Hindlimb muscle (tissue), 1 donor: Measurements from ENCODE around the gene PP2D1. TPM values are rescaled to one million over a fixed set of nuclear protein-coding genes. Genes with fewer than 3 reads are reported as not detected.
A peak's percentile ranks its signal among the peaks of the same experiment; 100 is the strongest.
"Not testable (repeated sequence)": the region's sequence is repeated elsewhere in the genome, so short reads cannot be mapped to it uniquely, and the experiment has no call there.

Experiments
- DNase-seq: peaks from one replicate; pipeline ENCODE4 v3.0.0-alpha.2; 2013
- polyA plus RNA-seq: library from polyadenylated mRNA; unstranded; fragments of 120-200 nt; gene quantifications from one replicate; pipeline ENCODE4 v1.2.1, GENCODE V29; 2013; ENCODE audit not compliant: insufficient read length

The PP2D1 gene
- polyA plus RNA-seq, 1 donor, result 0.53 TPM

DNA sequence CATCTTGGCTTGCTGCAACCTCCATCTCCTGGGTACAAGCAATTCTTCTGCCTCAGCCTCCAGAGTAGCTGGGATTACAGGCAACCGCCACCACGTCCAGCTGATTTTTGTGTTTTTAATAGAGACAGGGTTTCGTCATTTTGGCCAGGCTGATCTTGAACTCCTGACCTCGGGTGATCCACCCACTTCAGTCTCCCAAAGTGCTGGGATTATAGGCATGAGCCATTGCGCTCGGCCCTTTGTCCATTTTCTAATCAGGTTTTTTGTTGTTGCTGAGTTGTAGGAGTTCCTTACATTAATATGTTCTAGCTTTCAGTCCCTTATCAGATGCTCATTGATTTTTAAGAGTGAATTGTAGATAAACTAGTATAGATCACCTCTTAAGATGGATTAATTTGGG lies 44.9 kb downstream of the PP2D1 start:
- DNase-seq, result no peak

DNA sequence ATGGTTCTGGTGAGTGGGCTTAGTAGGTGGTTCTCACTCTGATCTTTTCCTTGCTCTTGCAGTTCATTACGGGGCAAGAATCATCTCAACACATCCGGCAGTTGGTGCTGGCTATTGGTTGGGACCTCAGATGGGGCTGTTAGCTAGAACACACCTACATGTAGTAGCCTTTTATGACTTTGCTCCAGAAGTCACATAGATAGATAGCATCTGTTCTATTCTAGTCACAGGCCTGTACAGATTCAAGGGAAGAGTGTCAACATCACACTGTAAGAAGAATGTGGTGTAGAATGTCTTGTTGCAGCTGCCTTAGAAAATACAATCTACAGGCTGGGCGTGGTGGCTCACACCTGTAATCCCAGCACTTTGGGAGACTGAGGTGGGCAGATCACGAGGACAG lies 50.1 kb downstream of the PP2D1 start:
- DNase-seq, result no peak

DNA sequence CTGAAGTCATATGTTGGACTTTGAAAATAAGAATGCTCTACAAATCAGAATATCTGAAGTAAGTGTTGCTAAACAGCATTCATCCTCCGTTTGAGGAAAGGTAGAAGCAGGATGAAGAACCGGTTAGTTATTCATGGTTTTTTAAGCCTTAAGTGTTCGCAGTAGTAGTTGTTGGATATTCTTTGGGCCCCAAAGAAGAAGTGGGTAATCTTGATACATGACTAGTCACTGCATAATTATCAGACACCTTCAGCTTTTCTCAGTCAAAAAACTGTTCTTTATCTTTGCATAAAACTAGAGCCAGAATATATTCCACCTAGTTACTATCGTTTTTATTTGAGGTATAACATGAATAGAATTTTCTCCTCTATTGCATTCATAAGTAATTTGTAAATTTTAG lies 51.4 kb downstream of the PP2D1 start:
- DNase-seq, result no peak

DNA sequence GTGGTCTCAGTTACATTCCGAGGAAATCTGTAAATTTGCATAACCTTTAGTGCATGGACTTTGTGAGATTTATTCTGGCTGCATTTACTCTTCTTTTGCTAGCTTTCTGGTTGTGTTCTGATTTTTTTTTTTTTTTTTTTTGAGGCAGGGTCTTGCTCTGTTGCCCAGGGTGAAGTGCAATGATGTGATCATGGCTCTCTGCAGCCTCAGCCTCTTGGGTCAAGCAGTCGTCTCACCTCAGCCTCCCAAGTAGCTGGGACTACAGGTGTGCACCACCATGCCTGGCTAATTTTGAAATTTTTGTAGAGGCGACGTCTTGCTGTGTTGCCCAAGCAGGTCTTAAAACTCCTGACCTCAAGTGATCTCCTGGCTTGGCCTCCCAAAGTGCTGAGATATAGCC lies 52.6 kb downstream of the PP2D1 start:
- no peak for DNase-seq

DNA sequence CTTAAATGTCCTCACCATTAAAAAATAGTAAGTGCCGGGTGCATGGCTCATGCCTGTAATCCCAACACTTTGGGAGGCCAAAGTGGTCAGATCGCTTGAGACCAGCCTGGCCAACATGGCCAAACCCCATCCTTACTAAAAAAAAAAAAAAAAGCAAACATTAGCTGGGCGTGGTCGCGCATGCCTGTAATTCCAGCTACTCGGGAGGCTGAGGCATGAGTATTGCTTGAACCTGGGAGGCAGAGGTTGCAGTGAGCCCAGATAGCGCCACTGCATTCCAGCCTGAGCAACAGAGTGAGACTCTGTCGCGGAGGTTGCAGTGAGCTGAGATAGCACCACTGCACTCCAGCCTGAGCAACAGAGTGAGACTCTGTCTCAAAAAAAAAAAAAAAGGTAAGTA lies 54.7 kb downstream of the PP2D1 start:
- DNase-seq, result not testable (repeated sequence)

DNA sequence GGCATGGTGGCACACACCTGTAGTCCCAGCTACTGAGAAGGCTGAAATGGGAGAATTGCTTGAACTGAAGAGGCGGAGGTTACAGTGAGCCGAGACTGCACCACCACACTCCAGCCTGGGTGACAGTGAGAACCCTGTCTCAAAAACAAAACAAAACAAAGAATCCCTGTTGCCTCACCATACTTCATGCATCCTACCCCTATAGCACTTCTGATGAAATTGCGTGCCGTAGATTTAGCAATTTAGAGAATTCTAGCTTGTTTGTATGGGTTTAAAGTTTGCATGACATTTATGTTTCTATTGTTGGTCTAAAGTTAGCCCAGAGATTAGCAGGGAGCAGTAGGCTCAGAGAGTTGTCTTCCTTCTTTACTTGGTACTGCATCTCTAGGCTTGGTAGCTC lies 57.4 kb downstream of the PP2D1 start:
- DNase-seq, result no peak

DNA sequence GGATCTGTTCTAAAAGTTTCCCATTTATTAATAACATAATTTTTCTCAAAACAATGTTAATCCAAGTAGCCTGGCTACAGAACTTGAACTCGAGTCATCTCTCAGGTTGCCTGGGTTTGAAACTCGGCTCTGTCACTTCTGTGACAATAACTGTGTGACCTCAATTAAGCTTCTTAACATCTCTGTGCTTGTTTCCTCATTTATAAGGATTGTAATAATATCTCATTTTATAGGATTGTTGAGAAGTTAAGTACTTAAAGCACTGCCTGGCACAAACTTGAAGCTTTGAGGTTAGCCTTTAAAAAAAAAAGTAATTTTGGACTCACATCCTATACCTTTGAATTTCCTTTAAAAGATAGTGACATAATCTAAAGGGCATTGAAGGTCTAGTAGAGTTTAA lies 61.7 kb downstream of the PP2D1 start:
- DNase-seq, result no peak

DNA sequence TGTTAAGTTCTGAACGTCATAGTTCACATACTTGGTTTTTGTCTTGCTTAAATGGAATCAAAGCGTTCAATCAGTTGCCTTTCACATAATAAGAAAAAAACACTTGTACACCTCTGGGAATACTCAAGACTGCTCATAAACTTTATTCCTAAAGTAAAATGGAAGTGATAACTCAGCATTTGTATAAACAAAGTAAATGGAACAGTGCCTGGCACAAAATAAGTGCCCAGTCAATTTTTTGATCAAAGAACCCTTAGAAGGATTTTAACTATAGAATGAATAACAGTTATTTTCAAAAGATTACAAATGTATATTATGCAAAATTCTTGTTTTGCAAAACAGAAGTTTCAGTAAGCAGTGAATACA lies 63.9 kb downstream of the PP2D1 start:
- no peak for DNase-seq

DNA sequence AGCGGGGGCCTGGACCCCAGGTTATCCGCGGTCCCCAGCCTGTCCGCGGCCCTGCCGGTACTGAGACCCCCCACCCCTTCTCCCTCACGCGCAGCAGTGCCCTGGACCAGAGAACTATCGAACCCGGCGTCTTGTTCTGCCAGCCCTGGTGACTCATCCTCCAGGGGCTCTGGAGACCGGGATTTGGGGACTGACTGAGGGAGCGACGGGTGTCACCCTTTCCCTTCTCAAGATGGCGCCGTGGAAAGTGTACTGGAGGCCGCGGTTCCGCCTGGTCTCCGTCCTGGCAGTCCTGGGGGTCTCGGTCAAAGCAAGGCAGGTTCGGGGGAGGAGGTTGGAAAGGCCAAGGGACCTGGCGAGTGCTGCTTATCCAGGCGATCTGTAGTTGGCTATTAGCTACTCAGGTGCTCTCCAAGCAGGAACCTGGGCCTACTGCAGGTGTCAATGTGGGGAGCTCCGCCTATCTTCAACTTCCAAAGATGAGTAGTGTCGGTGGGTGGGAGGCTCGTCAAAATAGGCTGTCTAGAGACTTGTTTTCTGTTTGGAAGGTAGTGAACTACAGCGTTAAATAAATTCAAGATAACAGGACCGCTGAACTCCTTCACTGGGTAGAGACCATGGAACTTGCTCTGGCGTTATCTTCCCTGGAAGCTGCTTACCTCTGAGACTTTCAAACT lies 64.4 kb downstream of the PP2D1 start:
- DNase-seq, result peak; percentile 56

DNA sequence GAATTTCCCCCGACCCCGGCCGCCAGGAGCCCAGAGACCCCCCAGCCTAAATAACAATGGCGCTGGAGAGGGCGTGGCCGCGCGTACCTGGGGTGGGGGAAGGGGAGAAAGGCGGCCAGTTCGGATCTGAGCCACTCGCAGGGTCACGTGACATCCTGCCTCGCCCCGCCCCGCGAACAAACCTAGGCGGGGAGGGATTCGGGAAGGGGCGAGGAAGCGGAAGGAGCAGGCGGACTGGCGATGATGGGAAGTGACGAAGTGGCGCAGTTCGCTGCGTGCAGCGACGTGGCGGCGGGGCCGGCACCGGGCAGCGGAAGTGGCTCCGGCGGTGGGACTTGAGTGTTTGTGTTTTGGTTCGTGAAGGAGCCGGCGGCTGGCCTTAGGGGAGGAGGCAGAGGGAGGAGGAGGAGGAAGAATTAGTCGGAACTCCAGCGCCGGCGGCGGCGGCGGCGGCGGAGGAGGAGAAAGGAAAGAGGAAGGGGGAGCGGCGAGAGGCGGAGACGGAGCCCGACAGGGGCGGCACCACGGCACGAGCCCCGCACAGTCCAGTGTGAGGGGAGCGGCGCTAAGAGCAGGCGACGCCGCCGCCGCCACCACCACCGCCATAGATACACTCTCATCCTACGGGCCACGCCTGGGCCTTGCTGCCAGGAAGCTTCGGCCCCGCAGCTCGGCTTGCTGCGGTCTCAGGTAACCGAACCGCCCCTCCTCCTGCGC lies 65.1 kb downstream of the PP2D1 start, which contains the start of gene RAB5A:
Gene RAB5A (plus strand): TSS at position 266 of the 717 bp plus-strand sequence. CDS start 3,802 bp downstream, outside the sequence.
- peak; percentile 97 for DNase-seq

DNA sequence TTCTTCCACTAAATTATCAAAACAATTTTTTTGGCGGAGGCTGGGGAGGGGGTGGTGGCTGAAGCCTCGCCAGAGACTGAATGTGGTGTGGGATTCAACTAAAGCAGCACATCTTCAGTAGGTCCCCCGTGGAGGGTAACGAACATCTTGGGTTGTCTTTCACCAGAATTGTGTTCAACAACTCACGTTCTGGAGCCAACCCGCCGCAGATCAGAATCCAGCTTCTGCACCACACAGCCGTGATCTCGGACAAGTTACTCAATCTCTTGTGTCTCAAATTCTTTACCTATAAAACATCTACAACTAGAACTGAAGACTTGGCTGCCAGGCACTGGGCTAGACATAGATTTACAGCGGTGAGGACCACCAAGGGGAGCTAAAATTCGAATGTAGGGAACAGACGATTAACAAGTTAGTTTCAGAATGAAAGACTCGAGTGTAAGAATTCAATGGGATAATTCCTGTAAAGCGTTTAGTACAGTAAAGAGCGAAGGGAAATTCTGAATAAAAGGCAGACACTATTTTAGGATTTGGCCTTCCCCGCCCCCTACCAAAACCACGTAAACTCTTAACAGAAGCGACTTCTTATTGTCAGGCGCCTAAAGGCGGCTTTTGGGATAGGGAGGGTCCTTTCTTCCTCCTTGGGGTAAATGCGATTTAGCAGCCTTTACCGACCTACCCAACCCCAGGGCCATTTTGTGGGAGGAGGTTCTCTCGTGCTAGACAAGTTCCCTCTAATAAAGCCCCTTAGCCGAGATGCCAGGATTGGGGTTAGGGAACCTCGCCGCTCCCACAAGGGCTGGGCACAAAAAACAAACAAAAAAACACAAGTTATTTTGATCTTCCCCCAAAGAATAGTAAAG lies 65.9 kb downstream of the PP2D1 start:
- peak; percentile 8 for DNase-seq

DNA sequence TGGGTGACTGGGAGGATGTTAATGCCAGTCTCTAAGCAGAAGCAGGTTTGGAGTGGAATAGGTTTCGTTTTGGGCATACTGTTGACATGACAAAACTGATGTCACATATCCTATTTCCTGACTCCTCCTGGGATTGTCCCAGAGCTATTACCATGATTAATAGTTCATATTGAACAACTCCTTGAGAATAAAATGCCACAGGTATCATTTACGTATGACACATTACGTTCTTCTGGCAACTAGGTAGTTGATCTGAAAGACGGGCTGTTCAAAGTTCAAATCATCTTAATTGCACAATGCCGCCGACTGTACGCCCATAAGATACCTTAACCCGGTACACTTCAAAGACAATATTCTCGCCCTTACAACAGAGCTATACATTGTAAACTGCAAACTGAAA lies 66.5 kb downstream of the PP2D1 start:
- DNase-seq, result no peak

DNA sequence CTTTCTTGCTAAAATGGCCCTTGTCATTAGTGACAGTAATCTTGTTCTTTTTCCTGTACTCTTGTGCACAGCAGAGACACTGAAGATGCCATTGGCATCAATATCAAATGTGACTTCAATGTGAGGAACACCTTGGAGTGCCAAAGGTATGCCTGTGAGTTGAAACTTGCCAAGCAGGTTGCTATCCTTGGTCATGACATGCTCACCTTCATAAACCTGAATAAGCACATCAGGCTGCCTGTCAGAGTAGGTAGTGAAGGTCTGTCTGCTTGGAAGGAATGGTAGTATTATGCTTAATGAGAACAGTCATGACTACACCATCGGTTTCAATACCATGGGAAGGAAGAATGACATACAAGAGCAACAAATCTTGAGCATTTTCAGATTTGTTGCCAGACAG lies 71.4 kb downstream of the PP2D1 start:
- no peak for DNase-seq

DNA sequence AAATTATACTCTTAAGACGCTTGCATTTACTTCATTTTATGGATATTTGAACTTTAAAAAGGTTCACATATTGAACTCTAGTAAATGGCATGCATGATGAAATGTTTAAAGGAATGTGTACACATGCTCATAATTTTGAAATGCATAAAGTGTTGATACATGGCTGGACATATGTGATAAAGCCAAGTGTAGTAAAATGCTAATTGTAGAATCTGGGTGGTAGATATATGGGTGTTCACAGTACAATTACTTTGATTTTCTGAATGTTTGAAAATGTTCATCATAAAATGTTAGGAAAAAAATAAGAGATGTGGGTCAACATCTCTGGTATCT lies 73.8 kb downstream of the PP2D1 start:
- DNase-seq, result no peak

DNA sequence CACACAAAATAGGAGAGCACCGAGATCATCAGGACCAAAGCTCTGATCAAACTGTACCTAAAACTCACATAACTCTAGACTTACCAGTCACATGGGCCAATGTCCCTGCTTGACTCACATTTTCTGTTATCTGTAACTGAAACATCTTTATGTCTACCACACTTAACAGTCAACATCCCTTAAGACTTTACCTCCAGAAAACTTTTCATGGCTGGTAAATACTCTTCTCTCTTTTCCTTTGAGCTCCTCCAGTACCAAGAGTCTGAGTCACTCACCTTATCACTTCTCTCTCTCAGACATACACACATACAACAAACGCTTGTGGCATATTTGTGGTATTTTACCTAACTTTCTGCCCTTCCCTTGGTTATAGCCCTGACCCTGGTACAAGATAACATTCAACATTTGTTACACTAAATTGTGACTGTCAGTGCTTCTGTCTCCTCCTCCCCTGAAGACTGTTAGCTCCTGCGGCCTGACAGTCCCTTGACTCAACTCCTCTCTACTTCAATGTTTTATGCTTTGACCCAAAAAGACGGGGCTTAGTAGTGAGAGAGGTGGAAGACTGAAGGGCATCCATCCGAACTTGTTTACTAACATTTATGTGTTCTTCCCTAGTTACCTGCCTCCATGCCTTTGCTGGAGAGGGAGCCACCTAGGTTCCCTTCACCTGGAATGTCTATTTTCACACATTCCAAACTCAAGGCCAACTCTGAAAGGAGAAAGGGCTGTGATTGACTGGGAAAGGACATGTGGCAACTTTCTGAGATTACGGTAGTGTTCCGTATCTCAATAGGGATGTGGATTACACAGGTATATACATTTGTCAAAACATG lies 74.4 kb downstream of the PP2D1 start:
- DNase-seq, result no peak

Other genes with a start within 250 kb of the PP2D1 start
- gene EFHB, start 78.0 kb downstream of the PP2D1 start, polyA plus RNA-seq, result 1.5 TPM
- 36.6 TPM for gene RAB5A, start 65.2 kb downstream of the PP2D1 start, polyA plus RNA-seq
- 22.0 TPM for gene KAT2B, start 28.2 kb upstream of the PP2D1 start, polyA plus RNA-seq
- 4.1 TPM for gene SGO1, start 173.9 kb upstream of the PP2D1 start, polyA plus RNA-seq